Ishikawa (cell line): ENCODE measurements around the gene ITGA6.

Source experiments
- CEBPB ChIP-seq: IDR thresholded peaks from 2 replicates; pipeline ENCODE4 v1.6.1; 2012
- CREB1 ChIP-seq: IDR thresholded peaks from 2 replicates; pipeline ENCODE4 v1.6.1; 2012; ENCODE audit warnings: low read depth
- FOXM1 ChIP-seq: IDR thresholded peaks from 2 replicates; pipeline ENCODE4 v1.6.1; 2012; ENCODE audit warnings: low read depth, borderline replicate concordance

GRCh38 chr2:172381275-172382027, 45.9 kb upstream of the ITGA6 start:
- TF ChIP-seq FOXM1 = no peak
- no peak for TF ChIP-seq CREB1
- TF ChIP-seq CEBPB = no peak
